ELR (cell line): ENCODE data around the gene MSL2.
"Not testable (repeated sequence)": the region's sequence is repeated elsewhere in the genome, so short reads cannot be mapped to it uniquely, and the experiment has no call there.

ENCODE experiments used
- DNase-seq: peaks from one replicate; pipeline ENCODE4 v3.0.0-alpha.2; 2015; ENCODE audit warnings: low read depth

MSL2 gene

GRCh38 chr3:136196064-136196400, at the start of gene MSL2:
Gene MSL2 (minus strand): TSS chr3:136196335. CDS start chr3:136195113, 1,222 bp downstream.
- DNase-seq: no peak

- DNase-seq: no peak
These were observed 49.6 kb upstream of the MSL2 start for GRCh38 chr3:136245691-136246090.

GRCh38 chr3:136239094-136239493, 43.0 kb upstream of the MSL2 start:
- no peak for DNase-seq

GRCh38 chr3:136237961-136238649, 42.0 kb upstream of the MSL2 start:
- no peak for DNase-seq

GRCh38 chr3:136237103-136237502, 41.0 kb upstream of the MSL2 start:
- no peak for DNase-seq

GRCh38 chr3:136236109-136236508, 40.0 kb upstream of the MSL2 start:
- DNase-seq: no peak

- no peak for DNase-seq
These were observed 39.4 kb upstream of the MSL2 start for GRCh38 chr3:136235545-136235944.

- no peak for DNase-seq
These were observed 36.3 kb upstream of the MSL2 start for GRCh38 chr3:136232413-136232812.

- DNase-seq: peak; percentile 10
These were observed 26.6 kb upstream of the MSL2 start for GRCh38 chr3:136222746-136223145.

- DNase-seq: no peak
These were observed 15.4 kb upstream of the MSL2 start for GRCh38 chr3:136211547-136211946.

GRCh38 chr3:136209921-136210320, 13.8 kb upstream of the MSL2 start:
- DNase-seq: peak; percentile 90

GRCh38 chr3:136207489-136208115, 11.5 kb upstream of the MSL2 start:
- DNase-seq: no peak

GRCh38 chr3:136199219-136199618, 3.1 kb upstream of the MSL2 start:
- not testable (repeated sequence) for DNase-seq

GRCh38 chr3:136198462-136199078, 2.4 kb upstream of the MSL2 start:
- not testable (repeated sequence) for DNase-seq

GRCh38 chr3:136197159-136197793, 1.1 kb upstream of the MSL2 start:
- DNase-seq: no peak

- DNase-seq: peak; percentile 100
These were observed 445 bp upstream of the MSL2 start for GRCh38 chr3:136196401-136197158.

- peak; percentile 83 for DNase-seq
These were observed 674 bp downstream of the MSL2 start for GRCh38 chr3:136195258-136196063.

- peak; percentile 50 for DNase-seq
These were observed 1.5 kb downstream of the MSL2 start for GRCh38 chr3:136194409-136195257.

GRCh38 chr3:136193278-136194054, 2.7 kb downstream of the MSL2 start:
- peak; percentile 54 for DNase-seq

- DNase-seq: peak; percentile 24
These were observed 3.3 kb downstream of the MSL2 start for GRCh38 chr3:136192831-136193230.
